Endothelial cell of umbilical vein (primary cell): ENCODE measurements around the gene EVI2B.

Experiments used
- EZH2 ChIP-seq: IDR thresholded peaks from 2 replicates; pipeline ENCODE4 v1.6.1; 2012; ENCODE audit warnings: borderline replicate concordance, low read depth, mild to moderate bottlenecking, moderate library complexity, low read length, inconsistent platforms; ENCODE audit not compliant: severe bottlenecking
- FOS ChIP-seq: IDR thresholded peaks from 2 replicates; pipeline ENCODE4 v1.6.1; 2011; ENCODE audit warnings: mild to moderate bottlenecking, low read length, moderate library complexity, borderline replicate concordance; ENCODE audit not compliant: insufficient read depth
- JUN ChIP-seq: IDR thresholded peaks from 2 replicates; pipeline ENCODE4 v1.6.1; 2011; ENCODE audit warnings: borderline replicate concordance, low read depth; ENCODE audit not compliant: insufficient read length, insufficient read depth
- POLR2A ChIP-seq: IDR thresholded peaks from 2 replicates; pipeline ENCODE4 v1.6.1; 2012; ENCODE audit warnings: low read depth, mild to moderate bottlenecking, control low read depth, low read length
- POLR2AphosphoS5 ChIP-seq: IDR thresholded peaks from 2 replicates; pipeline ENCODE4 v1.6.1; 2012; ENCODE audit warnings: low read depth, mild to moderate bottlenecking, control low read depth, low read length, moderate library complexity; ENCODE audit not compliant: insufficient read depth
- TF ChIP-seq, protein P1 (sequence below), 2 donors: IDR thresholded peaks; 1 replicate in 1 of 2; 2 replicates in 1 of 2; pipeline ENCODE4 v1.5.1; 2011; ENCODE audit warnings: low read length in 2 of 2, mild to moderate bottlenecking in 2 of 2, moderate library complexity in 2 of 2, control low read depth in 1 of 2, inconsistent platforms in 1 of 2, low read depth in 1 of 2; ENCODE audit not compliant: insufficient read depth in 1 of 2; ENCODE audit errors: extremely low read depth in 1 of 2
- TF ChIP-seq, protein P2 (sequence below): IDR thresholded peaks from 2 replicates; pipeline ENCODE4 v1.6.1; 2011; ENCODE audit not compliant: insufficient read depth, insufficient read length

DNA sequence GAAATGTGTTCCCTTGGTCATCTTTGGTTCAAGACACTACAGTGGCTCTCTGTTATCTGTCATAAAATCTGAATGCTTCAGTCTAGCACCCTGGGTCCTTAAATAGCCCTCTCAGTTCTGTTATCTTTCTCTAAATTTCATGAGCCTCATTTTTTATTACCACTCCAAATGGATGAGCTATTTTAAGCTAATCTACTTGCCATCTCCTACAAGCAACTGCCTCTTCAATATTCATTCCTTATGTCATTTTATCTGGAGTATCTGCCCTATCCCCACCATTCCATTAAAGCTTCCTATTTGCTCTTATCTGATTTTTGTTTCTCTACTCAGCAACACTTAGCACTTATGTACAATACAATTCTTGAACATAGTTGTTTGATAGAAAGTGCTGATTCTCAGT, 35.6 kb upstream of the EVI2B start:
- TF ChIP-seq EZH2, result no peak
- TF ChIP-seq POLR2AphosphoS5, result no peak
- TF ChIP-seq, protein P1, sequence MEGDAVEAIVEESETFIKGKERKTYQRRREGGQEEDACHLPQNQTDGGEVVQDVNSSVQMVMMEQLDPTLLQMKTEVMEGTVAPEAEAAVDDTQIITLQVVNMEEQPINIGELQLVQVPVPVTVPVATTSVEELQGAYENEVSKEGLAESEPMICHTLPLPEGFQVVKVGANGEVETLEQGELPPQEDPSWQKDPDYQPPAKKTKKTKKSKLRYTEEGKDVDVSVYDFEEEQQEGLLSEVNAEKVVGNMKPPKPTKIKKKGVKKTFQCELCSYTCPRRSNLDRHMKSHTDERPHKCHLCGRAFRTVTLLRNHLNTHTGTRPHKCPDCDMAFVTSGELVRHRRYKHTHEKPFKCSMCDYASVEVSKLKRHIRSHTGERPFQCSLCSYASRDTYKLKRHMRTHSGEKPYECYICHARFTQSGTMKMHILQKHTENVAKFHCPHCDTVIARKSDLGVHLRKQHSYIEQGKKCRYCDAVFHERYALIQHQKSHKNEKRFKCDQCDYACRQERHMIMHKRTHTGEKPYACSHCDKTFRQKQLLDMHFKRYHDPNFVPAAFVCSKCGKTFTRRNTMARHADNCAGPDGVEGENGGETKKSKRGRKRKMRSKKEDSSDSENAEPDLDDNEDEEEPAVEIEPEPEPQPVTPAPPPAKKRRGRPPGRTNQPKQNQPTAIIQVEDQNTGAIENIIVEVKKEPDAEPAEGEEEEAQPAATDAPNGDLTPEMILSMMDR (IDR thresholded peaks at IDR 0.05; ENCODE audit: extremely low read depth in 1 of 2, insufficient read depth in 1 of 2, low read depth in 1 of 2, low read length in 2 of 2), result no peak
- TF ChIP-seq POLR2A, result no peak
- no peak for TF ChIP-seq JUN
- TF ChIP-seq, protein P2, sequence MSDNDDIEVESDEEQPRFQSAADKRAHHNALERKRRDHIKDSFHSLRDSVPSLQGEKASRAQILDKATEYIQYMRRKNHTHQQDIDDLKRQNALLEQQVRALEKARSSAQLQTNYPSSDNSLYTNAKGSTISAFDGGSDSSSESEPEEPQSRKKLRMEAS, result no peak
- TF ChIP-seq FOS, result no peak
